ENCODE measurements around the gene EIF5B.

EIF5B gene

DNA sequence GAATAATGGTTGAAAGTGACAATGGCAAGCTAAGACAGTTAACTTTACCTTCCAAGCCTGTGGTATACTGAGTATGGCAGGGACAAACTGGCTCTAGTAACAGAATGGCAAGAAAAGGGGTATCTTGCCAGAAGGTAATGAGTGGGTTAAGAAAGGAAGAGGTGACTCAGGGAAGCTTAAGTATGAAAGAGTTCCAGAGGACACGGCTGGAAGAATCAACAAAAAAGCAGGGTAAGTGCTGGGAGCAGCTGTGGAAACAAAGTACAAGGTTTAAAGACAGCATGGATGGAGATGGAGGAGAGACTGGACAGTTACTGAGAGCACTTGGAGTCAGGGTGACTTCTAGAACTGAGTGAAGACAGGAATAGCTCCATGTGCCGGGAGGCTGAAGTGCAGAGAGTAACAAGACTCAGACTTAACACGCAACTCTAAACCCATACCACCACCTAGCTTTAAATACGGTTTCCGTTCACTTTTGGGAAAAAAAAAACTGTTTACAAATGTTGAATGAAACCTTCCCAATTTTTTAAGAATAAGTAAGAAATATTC, 83.6 kb downstream of the EIF5B start:
- Histone ChIP-seq H3K9ac (ENCODE audit: low read length) (no peak overlapping the region), H3K4me2 (ENCODE audit: low read length) (no peak overlapping the region), H3K9me3 (ENCODE audit: insufficient read depth, low read length) (no peaks in the 10 kb centered on the region)

DNA sequence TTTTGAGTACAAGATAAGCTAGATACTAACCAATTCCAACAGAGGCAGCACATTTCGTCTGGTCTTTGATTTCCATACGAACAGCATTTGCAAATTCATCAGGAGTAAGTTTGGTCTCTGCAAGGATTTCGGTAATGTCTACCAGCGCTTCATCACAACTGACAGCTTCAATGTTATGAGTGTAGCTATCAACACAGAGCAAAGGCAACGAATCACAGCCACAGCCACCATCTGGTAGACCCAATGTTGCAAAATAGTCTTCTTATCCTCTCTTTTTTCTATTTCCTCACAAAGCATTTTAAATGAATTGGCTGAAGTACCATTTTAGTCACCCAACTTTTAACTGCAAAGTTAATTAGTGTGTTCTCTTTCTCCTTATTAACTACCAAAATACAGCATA, 84.3 kb downstream of the EIF5B start:
- H3K36me3 ChIP-seq (replicated peaks; ENCODE audit: low read depth, low read length): peaks cover 37% of the 10 kb centered on the region

More for the DNA sequence above, 83.6 kb downstream of the EIF5B start:
- H2AFZ ChIP-seq (ENCODE audit: low read depth, low read length): no peak overlapping the region
- no peaks in the 10 kb centered on the region for H4K20me1 ChIP-seq (ENCODE audit: insufficient read depth, low read length)
- no peak overlapping the region for H3K4me3 ChIP-seq (ENCODE audit: low read length)
- peaks cover 42% of the 10 kb centered on the region for H3K36me3 ChIP-seq (replicated peaks; ENCODE audit: low read depth, low read length)
- H3K27ac ChIP-seq (ENCODE audit: low read length): no peak overlapping the region
- H3K27me3 ChIP-seq (ENCODE audit: low read depth, low read length): no peaks in the 10 kb centered on the region
- H3K79me2 ChIP-seq (ENCODE audit: low read length): no peaks in the 10 kb centered on the region
- H3K4me1 ChIP-seq (ENCODE audit: low read length): no peaks in the 10 kb centered on the region
- TF ChIP-seq EZH2phosphoT487 (IDR thresholded peaks at IDR 0.05; ENCODE audit: low read depth): no peak
- TF ChIP-seq, protein P1, sequence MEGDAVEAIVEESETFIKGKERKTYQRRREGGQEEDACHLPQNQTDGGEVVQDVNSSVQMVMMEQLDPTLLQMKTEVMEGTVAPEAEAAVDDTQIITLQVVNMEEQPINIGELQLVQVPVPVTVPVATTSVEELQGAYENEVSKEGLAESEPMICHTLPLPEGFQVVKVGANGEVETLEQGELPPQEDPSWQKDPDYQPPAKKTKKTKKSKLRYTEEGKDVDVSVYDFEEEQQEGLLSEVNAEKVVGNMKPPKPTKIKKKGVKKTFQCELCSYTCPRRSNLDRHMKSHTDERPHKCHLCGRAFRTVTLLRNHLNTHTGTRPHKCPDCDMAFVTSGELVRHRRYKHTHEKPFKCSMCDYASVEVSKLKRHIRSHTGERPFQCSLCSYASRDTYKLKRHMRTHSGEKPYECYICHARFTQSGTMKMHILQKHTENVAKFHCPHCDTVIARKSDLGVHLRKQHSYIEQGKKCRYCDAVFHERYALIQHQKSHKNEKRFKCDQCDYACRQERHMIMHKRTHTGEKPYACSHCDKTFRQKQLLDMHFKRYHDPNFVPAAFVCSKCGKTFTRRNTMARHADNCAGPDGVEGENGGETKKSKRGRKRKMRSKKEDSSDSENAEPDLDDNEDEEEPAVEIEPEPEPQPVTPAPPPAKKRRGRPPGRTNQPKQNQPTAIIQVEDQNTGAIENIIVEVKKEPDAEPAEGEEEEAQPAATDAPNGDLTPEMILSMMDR (IDR thresholded peaks at IDR 0.05; ENCODE audit: low read depth, low read length): no peak

DNA sequence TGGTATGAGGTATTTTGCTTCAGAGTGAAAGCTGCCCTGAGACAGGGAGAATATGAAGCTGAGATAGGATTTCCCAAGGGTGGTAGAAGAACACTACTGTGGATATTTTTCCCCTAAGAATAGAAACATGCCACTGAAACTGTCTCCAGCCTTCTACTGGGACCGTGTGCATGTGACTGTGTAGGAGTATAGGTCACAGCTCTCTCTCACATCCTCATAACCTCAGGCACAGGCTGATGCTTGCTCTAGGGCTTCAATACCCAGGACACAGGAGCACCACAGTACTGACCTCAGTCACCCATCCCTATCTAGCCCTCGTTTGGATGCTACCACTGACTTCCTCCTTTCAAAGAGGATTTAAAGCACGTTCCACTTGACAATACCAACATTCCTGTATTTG, 85.4 kb downstream of the EIF5B start:
- Histone ChIP-seq H3K27me3 (ENCODE audit: low read depth, low read length) (no peaks in the 10 kb centered on the region), H3K4me2 (ENCODE audit: low read length) (no peak overlapping the region), H3K9me3 (ENCODE audit: insufficient read depth, low read length) (no peaks in the 10 kb centered on the region), H3K27ac (ENCODE audit: low read length) (no peak overlapping the region), H2AFZ (ENCODE audit: low read depth, low read length) (no peak overlapping the region), H3K4me3 (ENCODE audit: low read length) (no peak overlapping the region), H3K4me1 (ENCODE audit: low read length) (no peaks in the 10 kb centered on the region), H3K9ac (ENCODE audit: low read length) (no peak overlapping the region), H3K36me3 (replicated peaks; ENCODE audit: low read depth, low read length) (peaks cover 37% of the 10 kb centered on the region), H4K20me1 (ENCODE audit: insufficient read depth, low read length) (no peaks in the 10 kb centered on the region), H3K79me2 (ENCODE audit: low read length) (no peaks in the 10 kb centered on the region)
- TF ChIP-seq EZH2phosphoT487 (IDR thresholded peaks at IDR 0.05; ENCODE audit: low read depth): no peak
- TF ChIP-seq, protein P1 (IDR thresholded peaks at IDR 0.05; ENCODE audit: low read depth, low read length): no peak

More for the DNA sequence above, 84.3 kb downstream of the EIF5B start:
- Histone ChIP-seq H3K27ac (ENCODE audit: low read length) (no peak overlapping the region), H3K4me1 (ENCODE audit: low read length) (no peaks in the 10 kb centered on the region), H3K79me2 (ENCODE audit: low read length) (no peaks in the 10 kb centered on the region), H3K9me3 (ENCODE audit: insufficient read depth, low read length) (no peaks in the 10 kb centered on the region), H2AFZ (ENCODE audit: low read depth, low read length) (no peak overlapping the region), H4K20me1 (ENCODE audit: insufficient read depth, low read length) (no peaks in the 10 kb centered on the region), H3K4me2 (ENCODE audit: low read length) (no peak overlapping the region), H3K4me3 (ENCODE audit: low read length) (no peak overlapping the region), H3K27me3 (ENCODE audit: low read depth, low read length) (no peaks in the 10 kb centered on the region), H3K9ac (ENCODE audit: low read length) (no peak overlapping the region)
- TF ChIP-seq, protein P1 (IDR thresholded peaks at IDR 0.05; ENCODE audit: low read depth, low read length): no peak
- TF ChIP-seq EZH2phosphoT487 (IDR thresholded peaks at IDR 0.05; ENCODE audit: low read depth): no peak

DNA sequence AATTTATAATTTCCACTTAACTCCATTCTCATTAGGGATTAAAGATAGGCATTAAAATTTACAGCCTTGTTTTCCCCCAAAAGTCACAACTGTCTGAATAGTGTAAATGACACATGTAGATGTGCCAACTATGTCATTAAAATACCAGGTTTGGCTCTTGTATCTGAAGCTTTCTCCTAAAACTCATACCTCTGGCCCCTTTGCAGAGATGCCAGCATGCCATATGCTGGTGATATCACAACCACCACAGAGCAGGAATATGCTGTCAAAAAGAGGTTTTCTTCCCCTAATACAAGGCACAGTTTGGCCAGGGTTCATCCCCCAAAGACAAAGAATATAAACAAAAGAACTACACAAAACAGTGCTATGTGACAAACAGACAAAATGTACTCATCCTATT, 87.2 kb downstream of the EIF5B start:
- H3K27ac ChIP-seq (ENCODE audit: low read length): no peak overlapping the region
- no peak overlapping the region for H3K4me2 ChIP-seq (ENCODE audit: low read length)
- no peaks in the 10 kb centered on the region for H3K79me2 ChIP-seq (ENCODE audit: low read length)
- H3K4me1 ChIP-seq (ENCODE audit: low read length): no peaks in the 10 kb centered on the region
- no peak overlapping the region for H3K9ac ChIP-seq (ENCODE audit: low read length)
- no peaks in the 10 kb centered on the region for H4K20me1 ChIP-seq (ENCODE audit: insufficient read depth, low read length)
- TF ChIP-seq, protein P1 (IDR thresholded peaks at IDR 0.05; ENCODE audit: low read depth, low read length): no peak
- no peak for TF ChIP-seq EZH2phosphoT487 (IDR thresholded peaks at IDR 0.05; ENCODE audit: low read depth)
- H3K4me3 ChIP-seq (ENCODE audit: low read length): no peak overlapping the region
- no peaks in the 10 kb centered on the region for H3K27me3 ChIP-seq (ENCODE audit: low read depth, low read length)
- no peaks in the 10 kb centered on the region for H3K9me3 ChIP-seq (ENCODE audit: insufficient read depth, low read length)
- no peak overlapping the region for H2AFZ ChIP-seq (ENCODE audit: low read depth, low read length)
- H3K36me3 ChIP-seq (replicated peaks; ENCODE audit: low read depth, low read length): peaks cover 39% of the 10 kb centered on the region

Measured in OCI-LY3 (cell line).